H54 (cell line): ENCODE data around the gene C14orf39.
"Not testable (repeated sequence)": the region's sequence is repeated elsewhere in the genome, so short reads cannot be mapped to it uniquely, and the experiment has no call there.

ENCODE experiments used
- DNase-seq: peaks from one replicate; pipeline ENCODE4 v3.0.0; 2011; ENCODE audit warnings: low spot score, mixed read lengths; ENCODE audit not compliant: insufficient read length
- FAIRE-seq: peaks from 3 replicates; lab custom pipeline; 2011; peaks lifted over from hg19 to GRCh38; lab: Jason Lieb, UNC
- POLR2A ChIP-seq: IDR thresholded peaks from 2 replicates; pipeline ENCODE4 v1.6.1; 2011; ENCODE audit warnings: low read depth, mild to moderate bottlenecking, low read length

C14orf39 gene

DNA sequence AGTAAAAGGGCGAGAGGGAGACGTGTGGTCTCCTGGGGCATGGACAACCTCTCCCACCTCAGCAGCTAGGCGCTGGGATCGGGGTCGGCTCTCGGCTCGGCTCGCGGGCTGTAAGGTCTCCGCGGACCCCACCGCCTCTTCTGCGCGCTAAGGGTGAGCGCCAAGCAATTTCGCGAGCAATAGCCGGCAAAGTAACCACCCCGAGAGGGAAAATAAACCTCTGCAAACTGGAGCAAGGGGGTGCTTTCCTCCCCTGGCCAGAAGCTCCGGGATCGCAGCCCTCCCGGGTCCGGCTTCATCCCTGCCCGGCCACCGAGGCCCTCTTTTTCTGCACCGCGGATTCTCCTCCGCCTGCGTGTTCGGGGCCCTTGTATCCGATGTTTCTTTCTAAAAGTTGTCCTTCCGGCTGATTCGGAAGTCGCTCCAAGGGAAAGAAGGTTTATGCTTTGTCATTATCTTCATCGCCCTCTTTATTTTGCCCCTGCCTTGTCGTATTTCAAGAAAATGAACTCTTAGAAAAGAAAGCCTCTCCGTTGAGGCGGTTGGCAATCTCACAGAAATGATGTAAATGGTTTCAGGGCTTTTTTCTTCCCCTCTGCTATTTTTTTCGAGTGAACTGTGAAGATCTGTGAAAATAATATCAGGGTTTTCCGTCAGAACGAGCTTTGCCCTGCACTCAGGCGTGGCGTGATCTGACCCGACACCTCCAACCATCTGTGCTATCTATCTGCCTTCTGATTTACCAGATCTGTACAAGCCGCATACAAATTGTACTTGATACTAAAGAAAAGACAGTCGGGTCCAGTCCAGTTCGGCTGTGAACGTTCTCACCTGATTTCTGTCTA lies 21.3 kb upstream of the C14orf39 start:
- FAIRE-seq = no peak
- no peak for DNase-seq
- no peak for TF ChIP-seq POLR2A

DNA sequence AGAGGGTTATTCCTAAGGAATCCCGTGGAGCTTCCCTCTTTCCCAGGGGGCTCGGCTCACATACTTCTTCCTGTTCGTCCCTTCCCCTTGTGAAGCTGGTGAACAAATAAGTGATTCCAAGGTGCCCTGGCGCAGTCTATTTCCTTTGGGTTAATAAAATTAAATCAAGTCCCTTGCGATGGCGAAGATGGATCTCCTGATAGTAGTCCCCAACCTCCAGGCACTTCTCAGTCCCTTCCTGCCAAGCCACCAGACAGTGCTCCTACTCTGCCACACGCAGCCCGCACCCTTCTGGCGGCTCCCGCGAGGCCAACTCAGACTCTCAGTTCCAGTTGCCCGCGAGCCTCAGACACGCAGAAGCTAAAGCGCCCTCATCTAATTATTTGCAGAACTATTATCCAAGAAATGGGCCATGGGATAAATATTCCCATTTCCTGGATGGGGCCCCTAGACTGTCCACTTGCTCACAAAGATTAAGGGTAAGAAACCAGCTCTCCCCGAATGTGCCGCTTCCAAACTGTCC lies 20.7 kb upstream of the C14orf39 start:
- no peak for FAIRE-seq
- DNase-seq = no peak
- no peak for TF ChIP-seq POLR2A

DNA sequence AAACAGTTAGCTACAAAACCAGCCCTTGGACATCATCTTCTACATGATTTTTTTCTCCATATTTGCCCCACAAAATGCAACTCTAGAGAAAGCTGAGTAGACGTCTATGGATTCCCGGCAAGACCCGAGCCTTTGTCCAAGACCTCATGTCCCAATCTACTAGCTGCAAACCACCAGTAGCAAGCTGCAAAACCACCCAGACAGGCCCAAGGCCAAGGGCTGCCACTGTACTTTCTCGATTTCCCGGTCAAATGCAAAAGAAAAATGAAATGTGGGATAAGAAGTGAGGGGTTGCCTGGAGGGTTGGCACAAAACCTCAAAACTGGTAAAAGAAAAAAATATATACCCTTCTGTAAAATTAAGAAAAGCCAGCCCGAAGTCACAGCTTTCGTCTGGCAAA lies 20.1 kb upstream of the C14orf39 start:
- no peak for FAIRE-seq
- TF ChIP-seq POLR2A = no peak
- no peak for DNase-seq

DNA sequence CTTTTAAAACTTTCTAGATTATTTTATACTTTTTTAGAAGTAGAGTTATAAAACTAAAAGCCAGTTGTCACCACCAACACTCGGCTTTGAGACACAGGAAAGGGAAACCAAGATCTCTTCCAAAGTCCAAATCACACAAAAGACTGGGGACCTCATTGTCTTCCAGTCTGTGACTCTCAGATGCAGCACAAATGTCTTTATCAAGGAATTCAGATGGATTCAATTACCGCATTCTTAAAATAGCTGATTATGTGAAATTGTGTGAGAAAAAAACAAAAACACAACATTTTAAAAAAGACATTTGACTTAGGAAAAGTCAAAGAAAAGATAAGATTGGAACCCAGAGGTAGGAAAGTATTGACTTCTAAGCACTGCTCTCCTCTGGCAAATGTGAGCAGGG lies 19.6 kb upstream of the C14orf39 start:
- FAIRE-seq = no peak
- DNase-seq = no peak
- no peak for TF ChIP-seq POLR2A

DNA sequence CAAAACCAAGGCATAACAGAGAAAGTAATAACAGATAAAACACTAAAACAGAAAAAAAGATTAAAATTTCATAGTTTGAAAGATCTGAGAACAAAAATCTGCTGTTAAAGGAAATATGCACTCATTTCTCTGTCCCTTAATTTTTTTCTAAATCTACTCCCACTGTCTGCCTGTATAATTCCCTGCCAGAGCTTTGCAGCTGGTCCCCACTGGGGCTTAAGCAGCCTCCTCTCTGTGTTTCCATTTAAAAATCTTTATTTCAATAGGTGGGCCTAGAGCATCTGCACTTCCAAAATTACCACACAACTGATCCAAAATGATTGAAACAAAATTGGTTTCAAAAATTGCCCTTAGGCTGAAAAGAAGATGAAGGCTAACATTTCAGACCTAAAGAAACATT lies 16.7 kb upstream of the C14orf39 start:
- TF ChIP-seq POLR2A = no peak
- no peak for DNase-seq
- FAIRE-seq = no peak

DNA sequence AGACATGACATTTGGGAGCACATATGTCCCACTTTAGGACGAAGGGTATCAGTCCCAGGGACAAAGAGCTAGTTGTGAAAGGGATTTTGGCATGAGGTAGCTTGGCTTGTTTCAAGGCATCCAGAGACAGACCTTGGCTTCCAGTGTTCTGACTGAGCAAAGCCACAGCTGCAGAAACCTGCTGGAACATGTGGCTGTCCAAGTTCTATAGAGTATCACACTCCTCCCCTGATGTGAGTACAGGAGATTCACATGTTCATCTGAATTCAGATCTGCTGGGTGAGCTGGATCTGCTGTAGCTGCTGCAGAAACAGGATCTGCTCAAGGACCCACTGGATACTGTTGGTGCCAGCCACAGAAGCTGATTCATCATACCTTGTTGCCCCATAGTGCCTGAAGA lies 10.1 kb upstream of the C14orf39 start:
- no peak for DNase-seq
- no peak for FAIRE-seq
- TF ChIP-seq POLR2A = no peak

DNA sequence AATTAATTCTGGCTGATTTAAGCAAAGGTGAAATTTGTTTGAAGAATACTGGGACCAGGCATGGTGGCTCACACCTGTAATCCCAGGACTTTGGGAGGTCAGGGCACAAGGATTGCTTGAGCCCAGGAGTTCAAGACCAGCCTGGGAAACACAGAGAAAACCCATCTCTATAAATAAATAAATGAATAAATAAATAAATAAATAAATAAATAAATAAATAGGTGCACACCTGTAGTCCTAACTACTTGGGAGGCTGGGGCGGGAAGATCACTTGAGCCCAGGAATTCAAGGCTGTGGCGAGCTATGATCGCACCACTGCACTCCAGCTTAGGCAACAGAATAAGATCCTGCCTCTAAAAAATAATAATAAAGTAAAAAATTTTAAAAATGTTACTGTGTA lies 4.4 kb upstream of the C14orf39 start:
- FAIRE-seq = no peak
- TF ChIP-seq POLR2A = no peak
- DNase-seq = no peak

DNA sequence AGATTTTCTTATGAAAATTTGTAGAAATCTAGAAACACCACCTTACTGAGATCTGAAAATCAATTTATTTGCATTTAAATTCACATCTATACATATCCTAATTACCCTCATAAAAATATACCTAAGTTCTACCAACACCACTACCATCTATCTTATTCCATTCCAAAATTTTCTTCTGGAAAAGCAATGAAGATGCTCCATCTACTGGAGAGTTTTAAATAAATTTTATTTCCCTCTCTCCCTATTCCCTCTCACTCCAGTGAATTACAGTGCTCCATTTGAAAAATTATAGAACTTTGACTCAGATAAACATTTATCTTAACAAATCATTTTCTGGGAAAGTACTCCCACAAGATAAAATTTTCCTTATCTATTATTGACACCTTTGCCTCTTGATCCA lies 2.3 kb upstream of the C14orf39 start:
- FAIRE-seq (no peak), DNase-seq (no peak)
- no peak for TF ChIP-seq POLR2A

DNA sequence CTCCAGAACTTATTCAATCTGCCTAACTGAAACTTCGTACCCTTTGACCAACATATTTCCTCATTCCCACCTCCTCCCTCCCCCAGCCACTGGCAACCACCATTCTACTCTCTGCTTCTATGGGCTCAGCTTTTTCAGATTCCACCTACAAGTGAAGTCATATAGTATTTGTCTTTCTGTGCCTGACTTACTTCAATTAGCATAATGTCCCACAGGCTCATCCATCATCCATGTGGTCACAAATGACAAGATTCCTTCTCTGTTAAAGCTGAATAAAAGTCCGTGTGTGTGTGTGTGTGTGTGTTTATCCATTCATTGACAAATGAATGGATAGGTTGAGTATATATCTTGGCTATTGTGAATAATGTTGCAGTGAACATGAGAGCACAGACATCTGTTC lies 1.3 kb upstream of the C14orf39 start:
- DNase-seq (no peak), FAIRE-seq (no peak)
- no peak for TF ChIP-seq POLR2A

DNA sequence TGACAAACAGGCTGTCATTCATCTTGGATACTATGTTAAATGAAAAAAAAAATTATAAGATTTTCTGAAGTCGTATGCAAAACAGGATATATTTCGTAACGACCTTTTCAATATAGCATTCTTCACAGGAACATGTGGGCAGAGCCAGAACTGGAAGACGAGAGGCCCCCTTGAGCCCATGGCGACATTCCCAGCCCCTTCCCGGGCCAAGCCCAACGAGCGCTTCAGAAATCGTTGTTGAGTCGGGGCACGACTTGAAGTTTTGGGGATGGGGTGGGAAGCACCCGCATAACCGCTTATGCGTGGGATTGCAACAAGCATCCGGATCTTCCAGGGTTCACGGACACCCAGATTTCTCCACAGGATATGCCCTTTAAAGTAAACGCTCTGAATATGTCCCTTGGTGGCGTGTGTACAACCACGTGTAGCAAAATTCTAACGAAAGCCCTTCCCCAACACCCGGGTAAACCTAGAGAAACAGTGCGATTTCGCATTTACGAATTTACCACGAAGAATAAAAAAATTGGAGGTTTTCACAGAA lies 736 bp downstream of the C14orf39 start:
- FAIRE-seq (no peak), DNase-seq (no peak)

DNA sequence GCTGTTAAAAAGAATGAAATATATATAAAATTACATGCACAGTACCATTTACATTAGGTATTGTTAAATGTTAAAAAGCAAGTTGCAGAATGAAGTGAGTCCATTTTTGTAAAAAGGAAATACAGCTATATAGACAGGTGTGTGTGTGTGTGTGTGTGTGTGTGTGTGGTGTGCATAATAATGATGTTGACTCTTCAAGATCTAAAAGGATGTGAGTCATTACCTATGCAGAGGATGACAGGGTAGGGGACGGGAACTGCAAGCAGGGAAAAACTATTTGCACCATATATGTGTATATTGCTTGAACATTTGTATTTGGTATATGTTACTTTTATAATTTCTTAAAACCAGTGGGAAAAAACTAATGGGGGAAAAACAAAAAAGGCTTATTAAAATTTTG lies 3.1 kb downstream of the C14orf39 start:
- FAIRE-seq = no peak
- DNase-seq = no peak
- TF ChIP-seq POLR2A = no peak

More for the DNA sequence above, 736 bp downstream of the C14orf39 start:
- TF ChIP-seq POLR2A = no peak

DNA sequence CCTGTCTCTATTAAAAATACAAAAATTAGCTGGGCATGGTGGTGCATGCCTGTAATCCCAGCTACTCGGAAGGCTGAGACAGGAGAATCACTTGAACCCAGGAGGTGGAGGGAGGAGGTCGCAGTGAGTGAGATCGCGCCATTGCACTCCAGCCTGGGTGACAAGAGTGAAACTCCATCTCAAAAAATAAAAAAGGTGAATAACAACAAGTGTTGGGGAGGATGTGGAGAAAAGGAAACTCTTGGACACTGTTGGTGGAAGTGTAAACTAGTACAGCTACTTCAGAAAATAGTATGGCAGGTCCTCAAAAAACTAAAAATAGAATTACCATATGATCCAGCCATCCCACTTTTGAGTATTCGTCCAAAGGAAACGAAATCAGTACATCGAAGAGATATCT lies 5.6 kb downstream of the C14orf39 start:
- not testable (repeated sequence) for FAIRE-seq, DNase-seq

DNA sequence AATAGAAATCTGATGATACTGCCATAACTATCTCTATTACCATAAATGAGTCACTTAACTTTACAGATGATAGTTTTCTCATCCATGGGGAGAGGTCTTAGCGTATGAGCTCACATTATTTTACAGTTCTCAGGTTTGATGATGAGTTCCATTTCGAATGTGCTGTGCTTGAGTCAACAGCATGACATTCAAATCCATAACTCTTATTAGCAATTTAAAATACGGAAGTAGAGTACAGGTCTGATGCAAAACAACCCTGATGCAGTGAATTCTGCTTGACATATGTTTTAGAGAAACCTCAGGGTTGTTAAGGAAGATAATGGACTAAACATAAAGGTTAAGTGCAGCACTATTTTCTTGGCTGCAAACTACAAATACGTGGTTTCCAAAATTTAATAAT lies 30.0 kb downstream of the C14orf39 start:
- no peak for DNase-seq
- no peak for FAIRE-seq
- no peak for TF ChIP-seq POLR2A

DNA sequence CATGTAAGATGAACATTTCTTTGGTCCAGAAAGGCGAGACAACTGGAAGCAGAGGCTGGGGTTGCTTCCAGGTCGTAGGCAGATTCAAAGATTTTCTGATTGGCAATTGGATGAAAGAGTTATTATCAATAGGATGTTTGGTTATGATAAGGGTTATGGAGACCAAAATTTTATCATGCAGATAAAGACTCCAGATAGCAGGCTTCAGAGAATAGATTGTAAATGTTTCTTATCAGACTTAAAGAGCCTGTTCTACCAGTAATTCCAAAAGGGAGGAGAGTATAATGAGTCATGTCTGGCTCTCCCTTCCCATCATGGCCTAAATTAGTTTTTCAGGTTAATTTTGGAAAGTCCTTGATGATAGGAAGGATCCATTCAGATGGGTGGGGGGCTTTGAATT lies 55.6 kb downstream of the C14orf39 start:
- DNase-seq = no peak
- no peak for TF ChIP-seq POLR2A
- FAIRE-seq = no peak

DNA sequence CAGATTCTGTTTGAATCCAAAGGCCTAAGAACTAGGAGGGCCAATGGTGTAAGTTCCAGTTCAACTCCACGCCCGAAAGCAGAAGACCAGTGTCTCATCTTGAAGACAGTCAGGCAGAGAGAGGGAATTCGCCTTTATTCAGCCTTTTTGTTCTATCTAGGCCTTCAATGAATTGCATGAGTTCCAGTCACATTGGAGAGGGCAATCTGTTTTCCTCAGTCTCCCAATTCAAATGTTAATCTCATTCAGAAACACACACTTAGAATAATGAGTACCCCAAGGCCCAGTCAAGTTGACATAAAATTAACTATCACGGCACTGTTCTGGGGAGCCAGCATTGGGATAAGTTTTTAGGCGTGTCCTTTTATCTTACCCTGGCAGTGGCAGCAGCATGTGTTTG lies 65.8 kb downstream of the C14orf39 start:
- FAIRE-seq (no peak), DNase-seq (no peak)
- TF ChIP-seq POLR2A = no peak

DNA sequence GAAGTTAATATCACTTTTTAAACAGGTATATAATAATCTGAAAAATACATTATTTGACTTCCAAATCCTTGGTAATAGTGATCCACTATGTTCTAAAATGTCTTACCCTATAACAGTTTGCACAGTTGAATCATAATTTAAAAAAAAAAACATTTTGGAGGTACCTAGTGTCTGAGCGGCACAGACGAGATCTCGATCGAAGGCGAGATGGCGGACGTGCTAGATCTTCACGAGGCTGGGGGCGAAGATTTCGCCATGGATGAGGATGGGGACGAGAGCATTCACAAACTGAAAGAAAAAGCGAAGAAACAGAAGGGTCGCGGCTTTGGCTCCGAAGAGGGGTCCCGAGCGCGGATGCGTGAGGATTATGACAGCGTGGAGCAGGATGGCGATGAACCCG lies 88.3 kb downstream of the C14orf39 start:
- FAIRE-seq = peak; percentile 76

More for the DNA sequence above, 88.3 kb downstream of the C14orf39 start:
- DNase-seq = not testable (repeated sequence)
